DND-41 (cell line): ENCODE measurements around the gene FARP2.

Experiments
- CTCF ChIP-seq: IDR thresholded peaks from 2 replicates; pipeline ENCODE4 v1.5.1; 2012; ENCODE audit warnings: borderline replicate concordance, low read length, moderate library complexity, mild to moderate bottlenecking; ENCODE audit not compliant: poor library complexity, severe bottlenecking; ENCODE audit errors: extremely low read depth
- EZH2 ChIP-seq: IDR thresholded peaks from 3 replicates; pipeline ENCODE4 v1.6.1; 2012; ENCODE audit warnings: borderline replicate concordance, low read depth, mild to moderate bottlenecking, moderate library complexity, low read length, inconsistent platforms; ENCODE audit not compliant: severe bottlenecking

- no peak for TF ChIP-seq CTCF
- no peak for TF ChIP-seq EZH2
Observed at GRCh38 chr2:241503776-241504392, 147.8 kb downstream of the FARP2 start.
